GM18502 (cell line): Measurements from ENCODE around the gene CD200R1L.
A peak's percentile ranks its signal among the peaks of the same experiment; 100 is the strongest.

Source experiments
- ATAC-seq: cut with Tn5 transposase; IDR thresholded peaks from one replicate; pipeline ENCODE4 v1.9.1; 2021; ENCODE audit warnings: mild to moderate bottlenecking; ENCODE audit not compliant: unreplicated experiment, poor library complexity

CD200R1L gene

DNA sequence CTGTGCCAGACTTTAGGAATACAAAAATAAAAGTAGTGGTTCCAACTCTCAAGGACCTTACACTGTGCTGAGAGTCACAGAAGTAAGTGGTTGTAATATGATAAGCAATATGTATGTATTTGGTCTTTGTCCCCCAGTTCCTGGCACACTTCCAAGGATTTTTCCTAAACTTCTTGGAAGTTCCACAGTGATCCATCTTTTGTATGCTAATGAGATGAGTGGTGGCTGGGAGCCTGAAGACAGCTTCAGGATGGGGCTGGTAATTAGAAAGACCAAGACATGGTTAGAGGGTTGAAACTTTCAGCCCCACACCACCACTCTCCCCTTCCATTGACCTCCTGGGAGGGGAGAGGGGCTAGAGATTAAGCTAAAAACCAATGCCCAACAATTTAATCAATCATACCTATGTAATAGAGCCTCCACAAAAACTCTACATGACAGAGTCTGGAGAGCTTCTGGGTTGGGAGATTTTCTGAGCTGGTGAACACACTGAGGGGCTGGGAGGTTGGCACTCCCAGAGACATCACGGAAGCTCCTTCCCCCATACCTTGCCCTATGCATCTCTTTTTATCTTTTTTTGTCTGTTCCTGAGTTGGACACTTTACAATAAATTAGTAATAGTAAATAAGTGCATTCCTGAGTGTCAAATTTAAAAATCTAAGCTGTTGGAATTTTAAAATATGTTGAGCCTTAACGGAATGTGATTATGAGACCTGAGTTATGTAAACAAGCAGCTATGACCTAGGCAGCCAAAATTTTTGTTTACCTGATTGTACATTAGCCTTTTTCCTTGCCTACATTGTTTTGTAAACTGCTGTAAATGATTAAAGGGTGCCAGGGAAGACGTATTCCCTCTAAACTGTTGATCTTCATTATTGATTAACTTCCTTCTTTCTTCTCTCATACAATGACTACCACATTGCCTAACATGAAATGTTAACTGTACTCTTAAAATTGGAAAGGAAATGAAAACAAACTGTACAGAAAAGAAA is 24.3 kb downstream of the CD200R1L start:
- ATAC-seq, result no peak

- no peak for ATAC-seq
These were observed 28.4 kb downstream of the CD200R1L start for GRCh38 chr3:112818289-112818688.

DNA sequence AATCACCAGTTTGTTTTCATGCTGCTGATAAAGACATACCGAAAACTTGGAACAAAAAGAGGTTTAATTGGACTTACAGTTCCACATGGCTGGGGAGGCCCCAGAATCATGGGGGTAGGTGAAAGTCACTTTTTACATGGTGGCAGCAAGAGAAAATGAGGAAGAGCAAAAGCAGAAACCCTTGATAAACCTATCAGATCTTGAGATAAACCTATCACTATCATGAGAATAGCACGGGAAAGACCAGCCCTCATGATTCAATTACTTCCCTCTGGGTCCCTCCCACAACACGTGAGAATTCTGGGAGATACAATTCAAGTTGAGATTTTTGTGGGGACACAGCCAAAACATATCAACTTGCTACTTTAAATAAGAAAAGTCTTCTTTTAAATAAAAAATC is 28.9 kb downstream of the CD200R1L start:
- ATAC-seq, result no peak

GRCh38 chr3:112817271-112817670 is 29.4 kb downstream of the CD200R1L start:
- no peak for ATAC-seq

- ATAC-seq, result no peak
These were observed 30.7 kb downstream of the CD200R1L start for GRCh38 chr3:112815981-112816380.

DNA sequence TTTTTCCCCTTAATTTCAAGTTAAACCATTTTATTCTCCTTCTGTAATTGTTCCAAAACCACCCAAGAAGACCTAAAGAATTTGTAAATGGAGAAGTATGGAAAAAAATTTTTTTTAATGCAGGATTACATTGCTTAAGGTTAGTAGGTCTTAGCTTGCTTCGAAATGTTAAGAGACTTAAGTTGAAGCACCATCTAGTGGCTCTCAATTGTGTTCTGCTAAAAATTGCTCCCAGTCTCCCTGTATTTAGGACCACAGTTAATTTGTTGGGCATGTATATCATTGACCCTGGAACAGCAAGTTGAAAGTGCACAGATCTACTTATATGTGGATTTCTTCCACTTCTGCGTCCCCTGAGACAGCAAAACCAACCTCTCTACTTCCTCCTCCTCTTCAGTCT is 32.4 kb downstream of the CD200R1L start:
- ATAC-seq, result no peak

GRCh38 chr3:112813723-112814171 is 32.9 kb downstream of the CD200R1L start:
- ATAC-seq, result peak; percentile 78

DNA sequence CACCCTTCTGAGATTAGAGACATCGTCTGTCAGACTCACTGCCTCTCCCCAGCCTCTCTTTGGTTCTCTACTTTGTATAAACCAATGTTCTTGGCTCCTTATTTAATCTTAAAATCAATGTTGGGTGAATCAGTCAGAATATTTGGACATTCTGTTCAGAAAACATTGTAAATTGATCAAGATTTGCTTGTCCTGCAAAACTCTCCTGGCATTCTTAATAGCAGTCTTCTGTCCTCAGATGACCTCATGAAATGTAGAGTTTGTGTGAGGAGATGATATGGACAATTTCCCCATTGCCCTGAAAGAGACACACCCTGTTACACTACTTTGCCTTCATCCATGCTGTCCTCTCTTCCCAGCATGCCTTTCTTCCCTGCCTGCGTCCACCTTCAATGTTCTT is 33.6 kb downstream of the CD200R1L start:
- ATAC-seq, result no peak

DNA sequence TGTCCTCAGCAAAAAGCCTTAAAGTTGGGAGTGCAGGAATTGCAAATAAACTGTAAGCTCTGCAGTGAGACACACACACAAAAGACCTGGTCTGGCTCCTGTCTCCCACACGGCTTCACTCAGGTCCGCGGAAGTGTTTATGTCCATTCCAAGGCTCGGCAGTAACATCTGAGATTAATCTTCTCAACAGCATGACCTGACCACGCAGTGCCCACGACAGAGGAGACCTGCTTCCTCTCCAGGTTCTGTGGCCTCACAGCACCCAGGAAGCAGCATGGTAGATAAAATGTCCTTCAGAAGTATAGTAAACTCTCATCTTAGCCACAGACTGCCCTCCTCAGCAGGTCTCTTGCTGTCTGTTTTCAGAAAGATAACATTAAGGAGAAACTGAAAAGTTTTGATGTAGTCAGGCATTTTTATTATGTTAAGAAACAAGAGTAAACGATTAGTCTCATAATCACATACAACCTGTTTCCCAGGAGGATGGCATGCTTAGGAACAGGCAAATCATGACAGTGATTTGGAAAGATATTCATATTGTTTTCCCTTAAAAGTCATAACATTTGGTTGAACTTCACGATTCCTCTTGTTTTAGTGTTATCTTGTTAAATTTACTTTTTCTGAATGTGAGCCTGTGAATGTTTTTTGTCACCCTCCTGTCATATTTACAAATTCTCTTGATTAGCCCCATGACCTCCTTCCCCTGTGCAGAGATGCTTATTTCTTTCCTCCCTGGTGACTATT is 34.6 kb downstream of the CD200R1L start:
- no peak for ATAC-seq

DNA sequence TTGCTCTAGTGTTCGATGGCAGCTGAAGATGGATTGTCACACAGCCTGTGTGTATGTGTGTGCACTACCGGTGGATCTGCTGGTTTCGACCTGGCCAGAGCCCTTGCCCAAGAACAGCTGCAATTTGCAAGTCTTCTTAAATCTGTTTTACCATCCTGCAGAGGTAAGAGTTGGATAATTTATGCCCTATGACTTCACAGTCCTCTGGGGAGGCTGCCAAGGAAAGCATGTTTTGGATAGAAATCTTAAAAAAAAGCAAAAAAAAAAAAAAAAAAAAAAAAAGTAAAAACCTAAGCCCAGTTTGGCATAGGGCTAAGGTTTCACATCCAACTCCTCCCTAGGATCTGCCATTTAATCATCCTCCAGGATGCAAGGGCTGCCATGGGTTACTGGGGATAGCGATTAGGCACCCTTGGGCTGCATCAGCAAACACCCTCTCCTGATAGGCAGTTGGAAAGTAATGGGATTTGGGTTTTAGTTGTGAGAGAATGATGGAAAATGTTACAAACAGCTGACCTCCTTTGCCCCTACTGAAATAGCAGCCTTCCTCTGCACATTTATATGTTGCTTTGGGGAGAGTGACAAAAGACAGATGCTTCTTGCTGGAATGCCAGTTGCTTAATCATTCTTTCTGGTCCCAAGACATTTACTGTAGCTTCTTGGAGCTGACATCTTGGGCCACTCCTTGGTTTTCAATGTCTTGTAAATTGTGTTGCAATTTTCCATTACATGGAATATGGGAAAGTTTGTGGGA is 35.4 kb downstream of the CD200R1L start:
- ATAC-seq, result no peak

DNA sequence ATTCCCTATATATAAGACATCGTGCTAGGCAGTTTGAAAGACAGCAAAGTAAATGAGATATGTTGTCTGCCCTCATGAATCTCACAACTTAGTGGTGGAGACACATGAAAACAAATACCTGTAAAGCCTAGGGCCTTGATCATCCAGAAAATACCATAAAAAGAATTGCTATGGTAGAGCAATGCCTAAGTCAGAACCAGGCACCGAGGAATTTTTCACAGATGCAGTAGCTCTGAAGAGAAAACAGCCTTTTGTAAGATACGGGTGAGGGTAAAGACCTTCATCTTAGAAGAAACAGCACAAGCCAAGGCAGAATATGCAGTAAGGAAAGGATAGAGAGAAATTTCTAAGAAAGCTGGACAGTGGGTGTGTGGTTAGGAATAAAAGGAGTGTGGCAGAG is 36.1 kb downstream of the CD200R1L start:
- ATAC-seq, result no peak

DNA sequence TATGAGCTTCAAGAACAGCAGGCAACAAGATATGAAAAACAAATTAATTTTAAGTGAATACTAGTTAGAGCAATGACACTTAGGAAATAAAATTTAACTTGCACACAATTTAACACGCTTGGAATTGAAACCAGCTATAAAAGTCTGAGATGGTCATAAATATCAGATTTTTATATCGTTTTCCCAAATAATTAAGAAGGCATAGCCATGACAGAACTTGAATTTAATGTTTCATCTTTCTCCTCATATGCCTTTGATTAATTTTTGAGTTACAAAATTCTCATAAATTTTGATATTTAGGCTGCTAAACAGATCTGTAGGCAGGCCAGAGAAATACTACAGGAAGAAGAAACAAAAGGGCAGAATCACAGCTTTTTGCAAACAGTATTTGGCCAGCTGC is 38.5 kb downstream of the CD200R1L start:
- ATAC-seq, result no peak

DNA sequence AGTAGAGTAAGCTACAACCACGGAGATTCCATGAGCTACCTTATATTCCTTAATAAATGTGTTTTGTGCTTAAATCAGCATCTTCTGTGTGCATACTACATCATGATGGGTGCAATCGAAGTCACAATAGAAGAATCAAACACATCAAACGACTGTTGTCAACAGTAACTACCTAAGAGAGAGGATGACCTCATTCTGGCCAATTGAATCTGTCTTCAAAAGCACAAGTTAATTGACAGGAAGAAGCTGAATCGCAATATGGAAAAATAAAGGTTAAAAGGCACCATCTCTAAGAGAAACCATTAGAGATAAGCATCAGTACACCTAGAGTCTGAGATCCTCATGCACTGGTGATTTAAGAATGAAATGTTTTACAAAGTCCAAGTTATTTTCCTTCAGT is 39.0 kb downstream of the CD200R1L start:
- ATAC-seq, result no peak

DNA sequence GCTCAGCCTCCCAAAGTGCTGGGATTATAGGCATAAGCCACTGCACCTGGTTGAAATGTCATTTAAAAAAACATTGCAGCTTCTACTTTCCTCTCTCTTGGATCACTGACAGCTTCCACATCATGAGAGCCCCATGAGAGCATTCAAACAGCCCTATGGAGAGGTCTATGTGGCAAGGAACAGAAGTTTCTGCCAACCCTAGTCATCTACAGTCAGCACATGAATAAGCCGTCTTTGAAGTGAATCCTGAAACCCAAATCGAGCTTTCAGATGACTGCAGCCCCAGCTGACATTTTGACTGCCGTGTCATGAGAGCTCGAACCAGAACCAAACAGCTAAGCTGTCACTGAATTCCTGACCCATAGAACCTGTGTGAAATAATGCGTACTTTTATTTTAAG is 39.8 kb downstream of the CD200R1L start:
- ATAC-seq, result no peak

- ATAC-seq, result no peak
These were observed 41.5 kb downstream of the CD200R1L start for GRCh38 chr3:112805126-112805525.

DNA sequence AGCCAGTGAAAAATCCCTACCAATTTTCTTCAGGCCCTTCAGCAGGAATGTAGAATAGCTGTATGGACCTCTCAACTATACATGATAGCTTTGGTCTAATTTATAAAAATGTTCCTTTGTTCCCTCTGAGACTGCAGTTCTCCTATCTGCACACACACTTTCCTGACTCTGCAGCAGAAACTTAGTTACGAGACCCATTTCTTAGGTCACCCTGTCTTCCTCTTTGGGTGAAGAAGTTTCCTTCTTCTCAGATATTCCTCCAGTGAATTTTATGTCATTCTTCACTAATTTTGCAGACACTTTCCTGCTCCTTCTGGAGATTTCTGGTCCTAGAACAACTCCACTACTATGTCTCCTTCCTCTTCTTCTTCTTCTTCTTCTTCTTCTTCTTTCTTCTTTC is 42.6 kb downstream of the CD200R1L start:
- ATAC-seq, result no peak

- ATAC-seq, result no peak
These were observed 43.2 kb downstream of the CD200R1L start for GRCh38 chr3:112803467-112803866.

DNA sequence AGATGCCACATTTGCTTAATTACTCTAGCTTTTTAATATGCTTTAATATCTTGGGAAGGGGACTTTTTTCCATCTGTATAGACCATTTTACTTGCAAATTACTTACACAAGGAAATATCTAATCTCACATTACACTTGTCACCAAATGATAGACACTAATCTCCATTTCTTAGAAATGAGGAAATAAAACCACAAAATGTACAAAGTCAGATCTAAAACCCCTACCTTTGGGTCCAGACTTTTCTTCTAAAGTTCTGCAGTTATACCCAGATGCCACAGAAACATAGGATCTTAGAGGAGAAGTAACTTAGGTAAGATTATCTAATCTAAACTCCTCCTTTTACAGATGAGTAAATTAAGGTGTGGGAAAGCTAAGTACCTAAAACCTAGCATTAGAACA is 44.3 kb downstream of the CD200R1L start:
- no peak for ATAC-seq

DNA sequence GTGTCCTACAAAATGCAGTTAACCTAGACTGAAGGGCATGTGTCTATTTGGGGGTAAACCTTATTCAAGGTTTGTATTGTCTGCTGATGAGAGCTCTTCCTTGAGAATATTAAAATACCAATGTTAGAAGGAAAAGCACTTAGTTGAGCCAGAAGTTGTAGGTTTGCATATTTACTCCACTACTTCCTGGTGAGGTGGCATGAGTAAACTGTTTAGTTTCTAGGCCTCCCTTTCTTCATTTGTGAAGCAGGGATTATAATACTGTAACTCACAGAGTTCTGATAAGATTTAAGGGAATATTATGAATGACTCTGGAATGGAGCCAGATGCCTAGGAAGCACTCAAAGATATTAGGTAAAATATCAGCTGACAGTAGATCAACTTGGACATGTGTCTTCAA is 46.7 kb downstream of the CD200R1L start:
- ATAC-seq, result no peak

GRCh38 chr3:112794622-112795172 is 52.0 kb downstream of the CD200R1L start:
- no peak for ATAC-seq
